BE2C (cell line): Measurements from ENCODE around the gene GRAMD2B.

Experiments used
- DNase-seq: peaks from one replicate; pipeline ENCODE4 v3.0.0-alpha.2; 2020
- H3K27me3 ChIP-seq: fragments of 250-450 bp; sonication (Bioruptor Pico); 2 replicates; pipeline ENCODE4 v1.5.1; 2020; ENCODE audit warnings: mild to moderate bottlenecking
- H3K36me3 ChIP-seq: fragments of 250-450 bp; sonication (Bioruptor Pico); 2 replicates; pipeline ENCODE4 v1.5.1; 2020; ENCODE audit warnings: mild to moderate bottlenecking
- H3K4me1 ChIP-seq: fragments of 250-450 bp; sonication (Bioruptor Pico); 2 replicates; pipeline ENCODE4 v1.5.1; 2020
- H3K4me3 ChIP-seq: 2 replicates; pipeline ENCODE4 v1.5.1; 2011; ENCODE audit warnings: low read depth, low read length
- H3K9me3 ChIP-seq: fragments of 250-450 bp; sonication (Bioruptor Pico); 2 replicates; pipeline ENCODE4 v1.5.1; 2020
- CTCF ChIP-seq: IDR thresholded peaks from 2 replicates; pipeline ENCODE4 v1.5.1; 2012; ENCODE audit warnings: mild to moderate bottlenecking, low read depth, low read length

The GRAMD2B gene

GRCh38 chr5:126488443-126489065 lies 65.3 kb downstream of the GRAMD2B start:
- Histone ChIP-seq H3K36me3 (no peaks in the 10 kb centered on the region), H3K27me3 (no peaks in the 10 kb centered on the region), H3K4me3 (no peak overlapping the region), H3K9me3 (no peaks in the 10 kb centered on the region), H3K4me1 (no peaks in the 10 kb centered on the region)
- no peak for DNase-seq
- TF ChIP-seq CTCF = no peak

DNA sequence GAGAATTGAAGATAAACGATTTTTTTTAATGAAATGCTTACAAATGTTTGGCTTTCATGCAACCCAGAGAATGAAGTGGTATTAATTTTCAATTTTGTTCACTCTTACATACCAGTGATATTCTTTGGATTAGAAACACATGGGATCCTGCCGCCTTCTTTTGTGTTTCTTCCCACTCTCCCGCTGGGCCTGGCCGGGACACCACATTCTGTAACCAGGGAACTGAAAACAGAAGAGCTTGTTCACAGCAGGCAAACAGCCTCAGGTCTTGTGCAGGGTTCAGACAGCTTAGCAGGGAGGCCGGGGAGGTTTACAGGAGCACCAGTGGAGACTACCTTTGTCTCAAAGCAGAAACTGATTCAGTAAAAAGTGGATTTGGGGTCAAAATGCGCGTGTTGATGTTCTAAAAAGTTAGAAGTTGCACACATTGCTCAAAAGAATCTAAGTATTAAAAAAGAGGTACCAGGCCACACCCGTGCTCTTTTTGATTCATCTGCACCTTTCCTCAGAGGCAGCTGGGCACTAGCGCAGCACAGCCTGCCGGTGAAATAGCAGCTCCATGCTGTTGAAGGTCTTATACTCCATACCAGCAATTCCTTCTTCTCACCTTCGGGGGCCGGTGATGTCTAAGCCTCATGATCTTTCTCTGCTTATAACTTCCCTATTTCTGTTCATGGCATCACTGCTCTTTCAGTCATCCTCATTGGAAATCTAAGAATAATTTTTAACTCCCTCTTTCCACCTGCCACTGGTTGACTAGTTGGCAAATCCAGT lies 67.1 kb downstream of the GRAMD2B start:
- DNase-seq = no peak
- H3K4me3 ChIP-seq = no peak overlapping the region
- H3K9me3 ChIP-seq = no peaks in the 10 kb centered on the region
- no peaks in the 10 kb centered on the region for H3K36me3 ChIP-seq
- H3K27me3 ChIP-seq = no peaks in the 10 kb centered on the region
- TF ChIP-seq CTCF = no peak
- H3K4me1 ChIP-seq = no peaks in the 10 kb centered on the region

DNA sequence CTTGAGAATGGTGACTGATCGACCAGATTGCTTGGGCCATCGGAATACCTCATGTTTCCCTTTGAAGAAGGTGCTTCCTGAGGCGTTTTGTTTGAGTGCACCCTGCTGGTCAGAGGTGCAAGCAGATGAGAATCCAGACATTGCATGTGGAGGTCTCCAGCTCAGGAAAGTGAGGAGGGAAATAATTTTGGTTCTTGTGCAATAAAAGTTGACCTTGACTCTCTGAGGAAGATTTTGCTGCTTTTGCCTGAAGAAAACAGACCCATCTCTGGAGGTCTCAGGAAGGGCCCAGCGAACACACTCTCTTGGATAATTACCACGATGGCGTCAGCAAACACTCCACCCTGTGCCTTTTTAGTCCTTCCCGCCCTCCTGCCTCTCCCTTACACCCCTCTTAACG lies 69.7 kb downstream of the GRAMD2B start:
- TF ChIP-seq CTCF = peak; percentile 54
- Histone ChIP-seq H3K9me3 (no peaks in the 10 kb centered on the region), H3K27me3 (no peaks in the 10 kb centered on the region), H3K4me1 (no peaks in the 10 kb centered on the region), H3K36me3 (no peaks in the 10 kb centered on the region), H3K4me3 (no peak overlapping the region)
- peak; percentile 12 for DNase-seq

DNA sequence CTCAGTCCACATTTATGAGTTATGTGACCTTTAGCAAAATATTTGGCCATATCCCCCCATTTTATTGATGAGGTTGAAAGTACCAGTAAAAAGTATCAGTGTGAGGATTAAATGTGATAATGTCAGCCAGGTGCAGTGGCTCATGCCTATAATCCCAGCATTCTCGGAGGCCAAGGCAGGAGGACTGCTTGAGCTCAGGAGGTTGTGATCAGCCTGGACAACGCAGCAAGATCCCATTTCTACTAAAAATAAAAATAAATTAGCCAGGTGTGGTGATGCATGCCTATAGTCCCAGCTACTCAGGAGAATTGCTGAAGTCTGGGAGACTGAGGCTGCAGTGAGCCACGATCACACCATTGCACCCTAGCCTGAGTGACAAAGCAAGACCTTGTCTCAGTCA lies 71.2 kb downstream of the GRAMD2B start:
- no peaks in the 10 kb centered on the region for H3K36me3 ChIP-seq
- no peak overlapping the region for H3K4me3 ChIP-seq
- no peak for TF ChIP-seq CTCF
- DNase-seq = no peak
- H3K4me1 ChIP-seq = no peaks in the 10 kb centered on the region
- no peaks in the 10 kb centered on the region for H3K9me3 ChIP-seq
- H3K27me3 ChIP-seq = no peaks in the 10 kb centered on the region

DNA sequence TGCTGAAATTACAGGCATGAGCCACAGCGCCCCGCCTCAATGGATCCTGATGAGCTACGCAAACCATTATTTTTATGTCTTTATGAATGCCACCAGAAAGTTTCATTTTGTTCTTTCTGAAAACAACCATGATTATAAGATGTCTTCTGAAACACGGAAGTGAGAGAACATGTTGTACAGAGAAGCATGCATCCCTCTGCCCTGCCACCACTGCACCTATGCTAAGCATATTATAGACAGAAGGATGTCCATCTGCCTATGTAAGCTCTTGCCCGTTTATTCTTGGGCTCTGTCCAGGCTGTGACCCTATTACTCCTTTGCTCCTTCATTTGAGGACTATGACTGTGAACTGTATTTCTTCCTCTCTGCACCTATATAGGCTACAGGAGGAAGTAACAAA lies 74.3 kb downstream of the GRAMD2B start:
- Histone ChIP-seq H3K9me3 (no peaks in the 10 kb centered on the region), H3K27me3 (no peaks in the 10 kb centered on the region), H3K4me3 (no peak overlapping the region), H3K36me3 (no peaks in the 10 kb centered on the region), H3K4me1 (no peaks in the 10 kb centered on the region)
- no peak for DNase-seq
- no peak for TF ChIP-seq CTCF

DNA sequence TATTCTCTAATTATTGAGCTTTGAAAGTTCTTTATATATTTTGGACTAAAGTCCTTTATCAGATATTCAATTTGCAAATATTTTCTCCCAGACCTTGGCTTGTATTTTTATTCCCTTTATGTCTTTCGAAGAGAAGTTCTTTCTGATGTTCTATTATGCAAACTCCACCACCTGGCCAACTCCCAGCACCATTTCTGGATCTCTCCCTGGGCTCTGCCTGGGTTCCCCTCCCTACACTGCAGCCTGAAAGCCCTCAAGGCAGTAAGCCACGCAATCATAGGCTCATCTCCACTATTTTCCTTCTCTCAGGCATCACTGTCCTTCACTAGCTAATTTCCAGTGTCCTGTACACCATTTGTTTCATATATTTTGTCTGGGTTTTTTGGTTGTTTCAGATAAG lies 76.1 kb downstream of the GRAMD2B start:
- Histone ChIP-seq H3K36me3 (no peaks in the 10 kb centered on the region), H3K27me3 (no peaks in the 10 kb centered on the region), H3K9me3 (no peaks in the 10 kb centered on the region), H3K4me1 (no peaks in the 10 kb centered on the region), H3K4me3 (no peak overlapping the region)
- TF ChIP-seq CTCF = no peak
- no peak for DNase-seq
